ENCODE data around the gene YPEL3.

The YPEL3 gene

DNA sequence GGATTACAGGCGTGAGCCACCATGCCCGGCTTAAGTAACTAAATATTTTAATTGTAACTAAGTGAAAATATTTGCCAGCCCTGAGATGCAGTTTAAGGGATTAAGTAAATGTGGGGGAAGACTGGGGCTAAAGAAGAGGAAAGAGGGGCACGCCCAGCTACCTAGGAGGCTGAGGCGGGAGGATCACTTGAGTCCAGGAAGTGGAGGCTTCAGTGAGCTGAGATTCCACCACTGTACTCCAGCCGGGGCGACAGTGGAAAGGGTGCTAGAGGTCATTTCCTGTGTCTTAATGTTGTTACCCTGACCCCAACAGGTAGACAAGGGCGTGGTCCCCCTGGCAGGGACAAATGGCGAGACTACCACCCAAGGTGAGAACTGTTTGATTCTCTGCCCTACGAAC, 27.7 kb downstream of the YPEL3 start:
- WGBS (ENCODE audit: insufficient coverage, insufficient read length) = no CpG with 5 or more reads among the region's 9 CpGs
- Histone ChIP-seq H3K4me1 (ENCODE audit: control insufficient read depth, insufficient read depth, low read length) (peaks cover 2% of the 10 kb centered on the region; the same call in 1 of the 2 replicates), H3K4me3 (ENCODE audit: low read length) (no peak overlapping the region), H3K9me3 (ENCODE audit: control insufficient read depth, insufficient read depth, low read length) (no peaks in the 10 kb centered on the region), H3K27me3 (ENCODE audit: control insufficient read depth, insufficient read depth, low read length) (no peaks in the 10 kb centered on the region), H3K36me3 (ENCODE audit: control insufficient read depth, insufficient read depth, low read length) (peaks cover 39% of the 10 kb centered on the region), H3K27ac (ENCODE audit: low read length) (no peak overlapping the region)
- no peak for DNase-seq (ENCODE audit: low read depth, low spot score)

DNA sequence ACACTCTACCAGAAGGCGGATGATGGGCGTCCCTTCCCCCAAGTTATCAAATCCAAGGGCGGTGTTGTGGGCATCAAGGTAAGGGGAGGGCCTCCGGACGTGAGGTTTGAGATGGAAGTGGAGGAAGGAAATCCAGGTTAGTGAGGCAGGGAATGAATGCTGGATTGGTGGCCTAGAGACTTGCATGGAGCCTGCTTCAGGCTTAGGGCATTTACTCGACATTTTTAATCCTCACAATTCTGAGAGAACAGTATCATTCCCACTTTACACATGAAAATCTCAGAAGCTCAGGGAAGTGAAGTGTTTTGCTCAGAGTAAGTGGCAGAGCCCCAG, 28.5 kb downstream of the YPEL3 start:
- H3K36me3 ChIP-seq (ENCODE audit: control insufficient read depth, insufficient read depth, low read length) = peaks cover 39% of the 10 kb centered on the region

DNA sequence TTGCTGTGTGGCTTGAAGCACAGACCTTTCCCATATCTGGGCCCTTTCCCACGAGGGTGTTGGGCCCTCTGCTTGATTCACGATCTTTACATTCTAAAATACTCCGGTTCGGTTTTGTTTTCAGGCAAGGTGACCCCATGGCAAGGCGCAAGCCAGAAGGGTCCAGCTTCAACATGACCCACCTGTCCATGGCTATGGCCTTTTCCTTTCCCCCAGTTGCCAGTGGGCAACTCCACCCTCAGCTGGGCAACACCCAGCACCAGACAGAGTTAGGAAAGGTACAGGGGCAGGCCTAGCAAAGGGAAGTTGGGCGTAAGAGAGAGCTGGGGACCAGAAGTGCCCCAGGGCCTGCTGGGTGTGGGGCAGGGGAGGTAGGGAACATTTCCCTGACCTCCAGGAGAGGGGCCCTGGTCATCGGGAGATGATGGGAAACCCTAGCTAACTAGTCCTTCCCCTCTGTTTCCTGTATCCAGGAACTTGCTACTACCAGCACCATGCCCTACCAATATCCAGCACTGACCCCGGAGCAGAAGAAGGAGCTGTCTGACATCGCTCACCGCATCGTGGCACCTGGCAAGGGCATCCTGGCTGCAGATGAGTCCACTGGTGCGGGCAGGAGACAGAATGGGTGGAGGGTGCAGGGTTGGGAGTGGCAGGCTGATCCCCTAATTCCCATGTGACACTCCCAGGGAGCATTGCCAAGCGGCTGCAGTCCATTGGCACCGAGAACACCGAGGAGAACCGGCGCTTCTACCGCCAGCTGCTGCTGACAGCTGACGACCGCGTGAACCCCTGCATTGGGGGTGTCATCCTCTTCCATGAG, 29.0 kb downstream of the YPEL3 start:
- no peak for DNase-seq (ENCODE audit: low read depth, low spot score)
- no peaks in the 10 kb centered on the region for H3K27me3 ChIP-seq (ENCODE audit: control insufficient read depth, insufficient read depth, low read length)
- H3K36me3 ChIP-seq (ENCODE audit: control insufficient read depth, insufficient read depth, low read length) = peaks cover 39% of the 10 kb centered on the region
- H3K4me3 ChIP-seq (ENCODE audit: low read length) = peak overlapping the region; percentile 92; the same call in 1 of the 2 replicates
- peaks cover 2% of the 10 kb centered on the region; the same call in 1 of the 2 replicates for H3K4me1 ChIP-seq (ENCODE audit: control insufficient read depth, insufficient read depth, low read length)
- H3K9me3 ChIP-seq (ENCODE audit: control insufficient read depth, insufficient read depth, low read length) = no peaks in the 10 kb centered on the region
- no CpG with 5 or more reads among the region's 21 CpGs for WGBS (ENCODE audit: insufficient coverage, insufficient read length)
- H3K27ac ChIP-seq (ENCODE audit: low read length) = no peak overlapping the region

More for the DNA sequence above, 28.5 kb downstream of the YPEL3 start:
- Histone ChIP-seq H3K9me3 (ENCODE audit: control insufficient read depth, insufficient read depth, low read length) (no peaks in the 10 kb centered on the region), H3K4me3 (ENCODE audit: low read length) (no peak overlapping the region), H3K4me1 (ENCODE audit: control insufficient read depth, insufficient read depth, low read length) (peaks cover 2% of the 10 kb centered on the region; the same call in 1 of the 2 replicates), H3K27ac (ENCODE audit: low read length) (no peak overlapping the region), H3K27me3 (ENCODE audit: control insufficient read depth, insufficient read depth, low read length) (no peaks in the 10 kb centered on the region)
- WGBS (ENCODE audit: insufficient coverage, insufficient read length) = no CpG with 5 or more reads among the region's 6 CpGs
- no peak for DNase-seq (ENCODE audit: low read depth, low spot score)

DNA sequence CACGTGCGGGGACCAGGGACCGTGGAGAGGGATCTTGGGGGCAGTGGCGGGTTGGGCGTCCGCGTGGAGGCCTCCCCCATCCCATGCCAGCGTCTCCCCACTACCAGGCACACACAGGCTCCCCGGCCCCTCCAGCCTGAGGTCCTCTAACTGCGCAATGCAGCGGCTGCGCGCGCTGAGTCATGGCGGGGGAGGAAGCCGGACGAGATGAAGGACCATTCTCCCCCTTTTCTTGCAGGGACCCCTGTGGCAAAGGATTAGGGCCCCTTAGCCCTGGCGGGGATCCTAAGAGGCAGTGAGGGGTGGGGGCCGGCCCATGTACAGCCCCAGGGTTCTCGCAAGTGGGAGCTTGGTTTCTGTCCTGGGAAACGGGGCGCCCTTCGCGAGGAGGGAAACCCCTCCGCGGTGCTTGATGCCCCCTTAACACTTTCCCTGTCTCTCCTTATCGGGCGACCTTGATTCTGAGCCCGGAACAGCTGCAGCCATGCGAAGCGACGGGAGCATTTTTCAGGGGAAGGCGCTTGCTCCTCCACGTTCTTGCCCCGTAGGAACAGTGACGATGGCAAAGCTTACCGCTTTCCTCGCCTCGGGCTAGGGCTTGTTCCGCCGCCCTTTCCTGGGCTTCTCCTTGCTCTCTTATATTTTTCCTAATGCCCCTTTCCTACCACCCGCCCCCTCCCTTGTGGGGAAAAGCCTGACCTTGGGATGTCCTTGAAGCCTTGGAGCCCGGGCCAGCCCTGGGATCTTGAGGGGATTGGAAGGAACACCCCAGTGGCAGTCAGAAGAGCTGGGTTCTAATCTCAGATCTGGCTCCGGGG, 29.9 kb downstream of the YPEL3 start:
- Histone ChIP-seq H3K36me3 (ENCODE audit: control insufficient read depth, insufficient read depth, low read length) (peaks cover 34% of the 10 kb centered on the region), H3K9me3 (ENCODE audit: control insufficient read depth, insufficient read depth, low read length) (no peaks in the 10 kb centered on the region), H3K4me3 (ENCODE audit: low read length) (peak overlapping the region; percentile 92), H3K27ac (ENCODE audit: low read length) (no peak overlapping the region), H3K4me1 (ENCODE audit: control insufficient read depth, insufficient read depth, low read length) (peaks cover 2% of the 10 kb centered on the region; the same call in 1 of the 2 replicates), H3K27me3 (ENCODE audit: control insufficient read depth, insufficient read depth, low read length) (no peaks in the 10 kb centered on the region)
- WGBS (ENCODE audit: insufficient coverage, insufficient read length) = no CpG with 5 or more reads among the region's 44 CpGs
- no peak for DNase-seq (ENCODE audit: low read depth, low spot score)

DNA sequence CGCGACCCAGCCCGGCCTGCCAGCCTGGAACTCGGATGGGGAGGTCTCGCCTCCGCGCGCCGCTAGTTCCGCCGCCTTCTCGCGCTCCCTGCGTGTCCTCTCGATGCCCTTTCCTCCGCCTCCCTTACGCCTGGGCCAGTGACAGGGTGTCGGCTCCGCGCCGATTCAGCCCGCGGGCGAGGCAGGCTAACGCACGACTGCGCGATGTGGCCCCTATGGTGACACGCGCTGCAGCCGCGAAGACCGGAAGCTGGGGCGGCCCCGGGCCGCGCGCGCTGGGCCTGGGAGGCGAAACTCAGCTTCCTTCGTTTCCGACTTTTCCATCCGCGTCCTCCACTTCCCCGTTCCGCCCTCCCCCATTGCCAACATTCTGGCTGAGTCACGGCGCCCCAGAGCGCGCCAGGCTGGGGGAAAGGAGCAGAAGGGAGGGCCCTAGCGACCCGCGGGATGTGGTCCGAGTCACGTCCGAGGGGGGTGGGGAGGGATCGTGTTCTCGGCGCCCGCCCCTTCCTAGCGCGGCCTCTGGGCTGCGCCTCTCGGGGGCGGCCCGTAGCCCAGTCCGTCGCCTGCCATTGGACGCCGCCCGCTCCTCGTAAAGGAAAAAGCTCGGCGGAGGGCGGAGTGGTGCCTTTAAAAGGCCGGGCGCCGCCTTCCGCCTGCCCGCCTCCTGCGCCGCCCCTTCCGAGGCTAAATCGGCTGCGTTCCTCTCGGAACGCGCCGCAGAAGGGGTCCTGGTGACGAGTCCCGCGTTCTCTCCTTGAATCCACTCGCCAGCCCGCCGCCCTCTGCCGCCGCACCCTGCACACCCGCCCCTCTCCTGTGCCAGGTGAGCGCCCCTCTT, 30.7 kb downstream of the YPEL3 start, which contains the start of gene ALDOA:
TSS of gene ALDOA (plus strand) at position 659 of the 841 bp plus-strand sequence. CDS start 1,138 bp downstream, outside the sequence.
- Histone ChIP-seq H3K27me3 (ENCODE audit: control insufficient read depth, insufficient read depth, low read length) (no peaks in the 10 kb centered on the region), H3K4me3 (ENCODE audit: low read length) (peak within 1 kb of the TSS; percentile 92), H3K9me3 (ENCODE audit: control insufficient read depth, insufficient read depth, low read length) (no peaks in the 10 kb centered on the region), H3K27ac (ENCODE audit: low read length) (no peak within 1 kb of the TSS), H3K36me3 (ENCODE audit: control insufficient read depth, insufficient read depth, low read length) (peaks cover 30% of the 10 kb centered on the region), H3K4me1 (ENCODE audit: control insufficient read depth, insufficient read depth, low read length) (peaks cover 6% of the 10 kb centered on the region)
- peak; percentile 73 for DNase-seq (ENCODE audit: low read depth, low spot score)
- WGBS (ENCODE audit: insufficient coverage, insufficient read length) = no CpG with 5 or more reads among the region's 99 CpGs

DNA sequence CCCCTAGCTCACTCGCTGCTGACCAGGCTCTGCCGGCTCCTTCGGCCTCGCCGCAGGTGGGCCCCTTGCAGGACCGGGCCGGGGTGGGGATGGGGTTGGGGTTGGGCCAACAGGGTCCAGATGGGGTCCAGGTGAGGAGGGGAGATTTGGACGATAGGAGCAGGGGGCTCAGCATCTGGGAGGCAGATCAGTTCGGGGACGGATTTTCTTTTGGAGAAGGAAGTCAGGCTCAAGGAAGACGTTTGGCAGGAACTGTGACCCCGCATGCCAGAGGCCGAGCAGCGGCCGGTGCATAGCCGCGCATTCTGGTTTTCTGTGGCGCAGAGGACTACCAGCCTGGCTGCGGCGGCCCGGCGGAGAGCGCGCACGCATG, 31.3 kb downstream of the YPEL3 start:
- peak overlapping the region; percentile 92; the same call in 1 of the 2 replicates for H3K4me3 ChIP-seq (ENCODE audit: low read length)
- no peak overlapping the region for H3K27ac ChIP-seq (ENCODE audit: low read length)
- peaks cover 6% of the 10 kb centered on the region for H3K4me1 ChIP-seq (ENCODE audit: control insufficient read depth, insufficient read depth, low read length)
- no peak for DNase-seq (ENCODE audit: low read depth, low spot score)
- H3K36me3 ChIP-seq (ENCODE audit: control insufficient read depth, insufficient read depth, low read length) = peaks cover 24% of the 10 kb centered on the region
- no peaks in the 10 kb centered on the region for H3K27me3 ChIP-seq (ENCODE audit: control insufficient read depth, insufficient read depth, low read length)
- H3K9me3 ChIP-seq (ENCODE audit: control insufficient read depth, insufficient read depth, low read length) = no peaks in the 10 kb centered on the region
- no CpG with 5 or more reads among the region's 25 CpGs for WGBS (ENCODE audit: insufficient coverage, insufficient read length)

DNA sequence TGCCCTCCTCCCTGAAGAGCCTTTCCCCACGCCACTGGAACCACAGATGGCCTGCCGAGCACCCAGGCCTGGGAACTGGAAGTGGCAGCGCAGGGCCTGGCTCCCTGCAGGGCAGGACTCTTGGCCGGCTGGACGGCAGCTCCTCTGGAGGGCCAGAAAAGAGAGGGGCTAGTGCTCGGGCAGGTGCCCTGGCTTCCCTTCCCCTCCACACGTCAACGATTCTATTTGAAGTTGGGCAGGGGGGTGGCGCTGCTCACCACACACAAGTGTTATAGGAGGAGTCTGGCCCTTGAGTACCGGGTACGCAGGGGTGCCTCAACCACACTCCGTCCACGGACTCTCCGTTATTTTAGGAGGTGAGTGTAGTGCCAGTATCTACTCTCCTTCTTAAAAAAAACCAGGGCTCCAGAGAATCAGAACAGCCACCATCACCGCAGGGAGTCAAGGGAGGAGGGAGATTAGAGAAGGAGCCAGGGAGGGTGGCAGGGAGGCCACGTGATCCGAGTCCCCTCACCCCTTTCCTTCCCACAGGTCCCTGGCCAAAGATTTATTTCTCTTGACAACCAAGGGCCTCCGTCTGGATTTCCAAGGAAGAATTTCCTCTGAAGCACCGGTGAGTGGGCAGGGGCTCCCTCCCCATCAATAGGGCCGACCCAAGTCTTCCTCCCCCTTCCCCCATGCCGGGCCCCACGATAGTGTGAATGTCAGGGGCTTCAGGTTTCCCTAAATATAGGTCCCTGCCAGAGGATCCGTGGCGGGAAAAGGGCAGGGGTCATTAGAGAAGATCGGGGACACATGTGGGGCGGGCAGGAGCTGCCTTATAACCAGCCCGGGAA, 31.9 kb downstream of the YPEL3 start:
- no CpG with 5 or more reads among the region's 27 CpGs for WGBS (ENCODE audit: insufficient coverage, insufficient read length)

DNA sequence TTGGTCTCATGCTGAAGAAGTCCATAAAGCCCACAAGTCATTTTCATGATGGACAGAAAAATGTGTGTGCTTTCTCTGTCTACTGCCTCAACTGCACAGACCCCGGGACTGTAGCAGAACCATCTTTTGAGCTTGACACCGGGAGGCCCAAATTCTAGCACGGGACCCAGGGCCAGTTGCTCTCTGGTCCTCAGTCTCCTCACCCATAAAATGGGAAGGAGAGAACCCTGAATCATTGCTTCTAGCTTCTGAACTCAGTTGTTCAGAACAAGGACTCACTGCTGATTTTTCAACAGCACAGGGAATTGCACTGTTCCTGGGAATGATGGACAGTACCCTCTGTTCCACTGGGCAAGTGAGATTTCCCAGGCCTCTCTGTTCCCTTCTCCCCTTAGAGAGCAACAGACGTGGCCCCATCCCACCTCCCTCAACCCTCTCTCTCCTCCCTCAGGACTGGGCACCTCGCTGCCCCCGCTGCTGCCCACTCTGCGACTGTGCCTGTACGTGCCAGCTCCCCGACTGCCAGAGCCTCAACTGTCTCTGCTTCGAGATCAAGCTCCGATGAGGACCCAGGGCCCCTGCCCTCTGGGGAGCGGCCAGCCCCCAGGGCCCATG, 32.6 kb downstream of the YPEL3 start:
- Histone ChIP-seq H3K4me1 (ENCODE audit: control insufficient read depth, insufficient read depth, low read length) (peaks cover 6% of the 10 kb centered on the region), H3K4me3 (ENCODE audit: low read length) (peak overlapping the region; percentile 92; the same call in 1 of the 2 replicates), H3K9me3 (ENCODE audit: control insufficient read depth, insufficient read depth, low read length) (no peaks in the 10 kb centered on the region), H3K36me3 (ENCODE audit: control insufficient read depth, insufficient read depth, low read length) (peaks cover 11% of the 10 kb centered on the region), H3K27ac (ENCODE audit: low read length) (no peak overlapping the region), H3K27me3 (ENCODE audit: control insufficient read depth, insufficient read depth, low read length) (no peaks in the 10 kb centered on the region)
- no peak for DNase-seq (ENCODE audit: low read depth, low spot score)
- no CpG with 5 or more reads among the region's 12 CpGs for WGBS (ENCODE audit: insufficient coverage, insufficient read length)

More for the DNA sequence above, 31.9 kb downstream of the YPEL3 start:
- Histone ChIP-seq H3K4me3 (ENCODE audit: low read length) (peak overlapping the region; percentile 92; the same call in 1 of the 2 replicates), H3K27me3 (ENCODE audit: control insufficient read depth, insufficient read depth, low read length) (no peaks in the 10 kb centered on the region), H3K27ac (ENCODE audit: low read length) (no peak overlapping the region), H3K36me3 (ENCODE audit: control insufficient read depth, insufficient read depth, low read length) (peaks cover 18% of the 10 kb centered on the region), H3K4me1 (ENCODE audit: control insufficient read depth, insufficient read depth, low read length) (peaks cover 6% of the 10 kb centered on the region), H3K9me3 (ENCODE audit: control insufficient read depth, insufficient read depth, low read length) (no peaks in the 10 kb centered on the region)
- no peak for DNase-seq (ENCODE audit: low read depth, low spot score)

DNA sequence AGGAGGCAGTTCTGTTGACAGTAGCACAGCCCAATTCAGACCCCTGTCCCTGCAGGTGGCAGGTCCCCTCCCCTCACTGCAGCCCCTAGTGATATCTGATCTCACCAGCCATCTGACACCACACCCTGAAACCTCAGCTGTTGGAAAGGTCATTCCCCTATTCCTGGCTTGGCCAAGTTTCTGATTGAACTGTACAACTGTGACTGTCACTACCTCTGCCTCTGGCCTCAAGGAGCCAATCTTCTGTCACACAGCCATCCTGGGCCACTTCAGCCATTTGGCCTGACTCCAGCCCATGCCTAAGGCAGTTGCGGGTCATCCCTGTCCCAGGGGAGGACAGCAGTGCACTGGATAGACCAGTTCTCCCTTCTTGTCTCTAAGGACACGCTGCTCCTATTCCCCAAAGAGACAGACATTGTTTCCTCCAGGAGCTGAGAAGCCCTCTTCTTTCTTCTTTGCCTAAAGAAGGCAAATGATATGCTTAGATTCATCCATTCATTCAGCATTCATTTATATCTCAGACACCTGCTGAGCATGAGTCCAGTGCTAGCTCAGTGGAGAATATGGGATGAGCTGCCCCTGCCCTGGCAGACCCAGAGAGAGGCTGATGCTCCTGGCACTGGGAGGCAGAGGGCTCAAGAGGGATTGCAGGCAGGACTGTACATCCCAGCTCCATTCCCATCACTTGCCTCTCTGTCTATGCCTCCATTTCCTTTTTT, 35.0 kb downstream of the YPEL3 start:
- Histone ChIP-seq H3K27me3 (ENCODE audit: control insufficient read depth, insufficient read depth, low read length) (no peaks in the 10 kb centered on the region), H3K4me1 (ENCODE audit: control insufficient read depth, insufficient read depth, low read length) (peaks cover 6% of the 10 kb centered on the region), H3K4me3 (ENCODE audit: low read length) (no peak overlapping the region), H3K9me3 (ENCODE audit: control insufficient read depth, insufficient read depth, low read length) (no peaks in the 10 kb centered on the region), H3K36me3 (ENCODE audit: control insufficient read depth, insufficient read depth, low read length) (no peaks in the 10 kb centered on the region), H3K27ac (ENCODE audit: low read length) (no peak overlapping the region)
- no CpG with 5 or more reads among the region's 2 CpGs for WGBS (ENCODE audit: insufficient coverage, insufficient read length)
- no peak for DNase-seq (ENCODE audit: low read depth, low spot score)

Data from iPS DF 6.9 (cell line).